Measurements from ENCODE around the gene SMCO1.
"Not testable (repeated sequence)": the region's sequence is repeated elsewhere in the genome, so short reads cannot be mapped to it uniquely, and the experiment has no call there.

SMCO1 gene

GRCh38 chr3:196519718-196520082, 4.6 kb upstream of the SMCO1 start:
- no peak for DNase-seq

GRCh38 chr3:196518966-196519717, 4.0 kb upstream of the SMCO1 start:
- DNase-seq, result no peak

GRCh38 chr3:196517919-196518318, 2.8 kb upstream of the SMCO1 start:
- no peak for DNase-seq

GRCh38 chr3:196517162-196517800, 2.1 kb upstream of the SMCO1 start:
- DNase-seq, result no peak

- no peak for DNase-seq
Observed at GRCh38 chr3:196514350-196514716, 813 bp downstream of the SMCO1 start.

- no peak for DNase-seq
Observed at GRCh38 chr3:196513697-196514349, 1.3 kb downstream of the SMCO1 start.

GRCh38 chr3:196511646-196512425, 3.3 kb downstream of the SMCO1 start:
- DNase-seq, result not testable (repeated sequence)

GRCh38 chr3:196511108-196511507, 4.0 kb downstream of the SMCO1 start:
- not testable (repeated sequence) for DNase-seq

GRCh38 chr3:196506687-196507086, 8.5 kb downstream of the SMCO1 start:
- no peak for DNase-seq

- DNase-seq, result no peak
Observed at GRCh38 chr3:196504556-196504955, 10.6 kb downstream of the SMCO1 start.

- DNase-seq, result not testable (repeated sequence)
Observed at GRCh38 chr3:196504077-196504398, 11.1 kb downstream of the SMCO1 start.

GRCh38 chr3:196503196-196504076, 11.7 kb downstream of the SMCO1 start, which contains the start of gene RNF168:
RNF168 (minus strand) TSS chr3:196503768; CDS start chr3:196503173, 595 bp downstream.
- peak; percentile 88 for DNase-seq

GRCh38 chr3:196502775-196503195, 12.4 kb downstream of the SMCO1 start:
- DNase-seq, result no peak

- no peak for DNase-seq
Observed at GRCh38 chr3:196501316-196502044, 13.7 kb downstream of the SMCO1 start.

GRCh38 chr3:196499807-196500524, 15.2 kb downstream of the SMCO1 start:
- no peak for DNase-seq

GRCh38 chr3:196499061-196499460, 16.1 kb downstream of the SMCO1 start:
- DNase-seq, result no peak

- no peak for DNase-seq
Observed at GRCh38 chr3:196498297-196498696, 16.8 kb downstream of the SMCO1 start.

- DNase-seq, result no peak
Observed at GRCh38 chr3:196496183-196496582, 19.0 kb downstream of the SMCO1 start.

GRCh38 chr3:196493292-196493691, 21.9 kb downstream of the SMCO1 start:
- no peak for DNase-seq

- no peak for DNase-seq
Observed at GRCh38 chr3:196492080-196492479, 23.1 kb downstream of the SMCO1 start.

- no peak for DNase-seq
Observed at GRCh38 chr3:196489747-196490146, 25.4 kb downstream of the SMCO1 start.
